Measurements from ENCODE around the gene EIF4E1B.

EIF4E1B gene

DNA sequence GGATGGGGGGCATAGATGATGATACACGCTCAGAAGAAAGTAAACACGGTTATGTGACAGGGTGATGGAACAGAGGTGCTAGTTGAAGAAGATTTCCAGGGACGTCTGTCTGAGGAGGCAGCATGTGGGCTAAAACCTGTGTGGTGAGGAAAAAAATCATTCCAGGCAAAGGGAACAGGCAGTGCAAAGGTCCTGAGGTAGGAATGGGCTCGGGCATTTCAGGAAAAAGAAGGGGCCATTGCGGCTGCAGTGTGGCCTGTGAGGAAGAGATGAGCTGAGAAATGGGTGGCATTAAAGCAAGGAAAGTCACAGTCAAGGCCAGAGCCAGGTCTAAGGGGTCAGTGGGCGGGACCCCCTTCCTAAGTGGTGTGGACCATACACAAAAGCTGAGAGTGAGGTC is 35.0 kb downstream of the EIF4E1B start:
- DNase-seq: no peak

- DNase-seq: no peak
These were observed 37.2 kb downstream of the EIF4E1B start for GRCh38 chr5:176667637-176668036.

DNA sequence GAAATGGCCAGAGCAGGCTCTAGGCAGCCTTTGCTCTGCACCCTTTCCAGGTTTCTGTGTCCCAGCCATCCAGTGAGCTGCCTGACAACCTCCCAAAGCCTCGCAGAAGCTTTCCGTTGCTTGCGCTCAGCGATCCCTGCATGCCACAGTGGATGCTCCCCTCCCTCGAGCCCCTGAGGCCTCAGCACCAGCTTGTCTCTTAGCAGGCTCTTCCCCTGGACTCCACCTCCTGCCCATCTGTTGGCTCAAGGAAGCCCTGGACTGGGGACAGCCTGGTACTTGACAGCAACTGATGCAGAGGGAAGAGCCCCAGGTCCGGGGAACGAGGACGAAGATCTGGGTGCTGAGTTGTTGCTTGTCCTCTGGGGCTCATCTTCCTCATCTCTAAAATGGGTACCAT is 40.0 kb downstream of the EIF4E1B start:
- DNase-seq: no peak

GRCh38 chr5:176671399-176671798 is 40.9 kb downstream of the EIF4E1B start:
- DNase-seq: no peak

DNA sequence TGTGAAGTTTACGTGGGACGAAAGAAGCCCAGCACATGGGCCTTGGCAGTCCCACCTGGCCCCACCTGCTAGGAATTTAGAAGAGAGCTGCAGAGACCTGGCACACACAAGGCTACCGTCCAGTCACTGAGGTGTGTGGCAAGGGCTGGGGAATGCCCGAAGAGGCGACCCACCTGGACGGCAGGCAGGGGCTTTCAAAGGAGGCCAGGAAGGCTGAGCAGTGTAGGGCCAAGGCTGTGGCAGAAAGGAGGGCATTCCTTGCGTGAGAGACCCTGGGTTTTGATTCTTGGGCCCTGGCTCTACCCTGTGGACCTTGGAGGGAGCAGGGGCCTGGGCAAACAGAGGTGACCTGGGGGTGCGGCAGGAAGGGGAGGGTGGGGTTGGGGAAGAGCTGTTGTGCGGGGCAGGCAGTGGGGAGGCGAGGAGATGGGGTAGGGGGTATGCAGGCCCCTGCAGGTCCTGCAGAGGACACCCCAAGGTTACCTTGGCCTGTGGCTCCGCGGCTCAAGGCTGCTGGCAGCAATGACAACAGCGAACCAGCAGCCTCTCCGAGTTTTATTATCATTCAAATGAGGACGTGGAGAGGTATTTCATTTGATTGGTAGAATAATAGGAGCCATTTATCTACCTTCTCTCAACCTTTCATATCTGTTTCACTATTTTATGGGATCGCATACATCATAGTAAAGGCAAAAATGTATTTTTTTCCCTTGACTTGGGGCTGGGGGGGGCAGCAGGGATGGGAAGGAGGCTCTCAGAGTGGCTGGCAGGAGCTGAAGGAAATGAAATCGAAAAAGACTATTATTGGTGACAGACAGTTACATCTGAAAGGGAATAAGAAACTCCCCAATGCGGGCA is 41.6 kb downstream of the EIF4E1B start:
- DNase-seq: no peak

DNA sequence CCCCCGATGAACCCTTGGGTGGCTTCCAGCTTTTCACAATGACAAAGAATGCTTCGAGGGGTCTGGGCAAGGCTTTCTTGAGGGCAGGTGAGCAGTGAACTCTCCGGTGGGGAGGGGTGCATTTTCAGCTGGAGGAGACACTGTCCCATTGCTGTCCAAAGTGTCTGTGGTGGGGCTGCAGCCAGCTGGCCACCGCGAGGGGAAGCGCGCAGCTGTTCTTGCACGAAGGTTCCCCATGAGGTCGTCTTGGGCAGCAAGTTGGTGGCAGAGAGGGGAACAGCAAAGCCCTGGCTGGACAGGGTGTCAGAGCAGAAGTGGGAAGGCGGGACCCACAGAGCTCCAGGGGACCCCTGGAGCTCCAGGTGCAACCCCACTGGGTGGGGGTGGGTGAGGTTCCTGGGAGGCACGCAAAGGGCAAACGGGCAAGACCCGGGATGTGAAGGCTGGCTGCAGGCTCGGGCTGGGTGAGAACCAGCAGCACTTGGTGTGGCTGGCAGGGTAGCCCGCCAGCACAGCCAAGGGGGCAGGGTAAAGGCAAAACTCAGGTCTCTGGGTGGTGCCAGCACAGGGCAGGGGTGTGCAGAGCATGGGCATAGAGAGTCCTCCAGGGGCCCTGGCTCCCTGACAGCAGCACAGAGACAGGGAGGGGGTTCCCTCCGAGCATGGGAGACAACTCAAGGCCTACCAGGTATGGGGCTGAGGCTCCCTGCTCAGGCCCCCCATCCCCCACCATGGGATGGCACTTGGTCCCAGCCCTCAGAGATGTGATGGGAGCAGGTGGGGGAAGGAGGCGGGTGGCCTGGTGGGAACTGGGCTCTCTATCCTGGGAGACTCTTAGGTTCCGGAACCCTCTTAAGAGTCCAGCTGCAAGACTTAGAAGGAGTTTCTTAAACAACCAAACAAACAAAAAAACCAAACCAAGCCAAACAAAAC is 43.4 kb downstream of the EIF4E1B start:
- no peak for DNase-seq

GRCh38 chr5:176674799-176675198 is 44.3 kb downstream of the EIF4E1B start:
- DNase-seq: no peak

GRCh38 chr5:176675676-176676360 is 45.3 kb downstream of the EIF4E1B start:
- DNase-seq: no peak

GRCh38 chr5:176676361-176676824 is 45.9 kb downstream of the EIF4E1B start:
- DNase-seq: no peak

DNA sequence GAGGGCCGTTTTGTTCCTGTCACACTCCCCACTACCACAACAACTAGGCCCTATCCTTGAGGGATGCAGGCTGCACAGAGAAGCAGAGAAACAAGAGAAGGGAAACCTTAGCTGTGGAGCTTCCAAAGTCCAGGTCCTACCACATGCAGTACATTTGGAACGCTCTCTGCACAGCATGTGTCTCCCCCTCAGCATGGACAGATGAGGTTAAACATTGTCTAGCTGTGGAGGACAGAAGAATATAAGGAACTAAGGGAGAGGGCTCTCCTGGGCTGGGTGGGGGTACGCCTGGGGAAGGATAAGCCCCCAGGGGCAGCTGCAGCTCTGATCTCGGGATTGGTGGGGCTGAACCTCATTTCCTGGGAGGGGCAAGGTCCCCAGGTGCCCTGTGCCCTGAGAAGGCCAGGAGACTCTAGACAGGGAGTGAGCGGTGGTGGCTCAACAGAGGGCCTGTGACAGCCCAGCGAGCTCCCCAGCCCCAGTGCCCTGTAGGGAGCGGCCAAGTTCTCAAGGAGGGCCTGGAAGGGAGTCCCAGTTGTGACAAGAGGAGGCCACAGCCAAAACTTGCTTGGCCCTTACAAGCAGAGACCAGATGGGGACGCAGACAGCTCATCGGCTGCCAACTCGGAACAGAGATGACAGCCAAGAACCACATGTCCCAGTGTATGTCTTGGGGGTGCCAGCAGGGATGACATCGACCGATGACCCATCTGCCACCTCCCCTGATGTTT is 46.9 kb downstream of the EIF4E1B start:
- no peak for DNase-seq

DNA sequence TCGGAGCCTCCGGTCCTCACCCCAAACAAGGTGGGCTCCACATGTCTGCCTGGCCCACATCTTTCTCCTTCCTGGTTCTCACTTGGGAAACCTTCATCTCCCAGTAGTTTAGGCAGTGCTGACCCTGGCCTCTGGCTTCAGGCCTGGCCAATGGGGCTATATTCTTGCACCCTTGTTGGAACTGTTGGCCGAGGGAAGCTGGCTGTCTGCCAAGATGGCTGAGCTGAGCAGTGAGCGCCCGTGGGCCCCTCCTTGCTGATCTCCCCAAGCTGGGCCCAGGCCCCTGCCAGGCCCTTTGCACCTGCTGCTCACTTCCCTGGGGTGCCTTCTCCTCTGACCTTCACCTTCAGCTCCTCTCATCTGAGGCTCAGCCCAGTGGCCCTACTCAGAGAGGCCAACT is 48.1 kb downstream of the EIF4E1B start:
- no peak for DNase-seq

DNA sequence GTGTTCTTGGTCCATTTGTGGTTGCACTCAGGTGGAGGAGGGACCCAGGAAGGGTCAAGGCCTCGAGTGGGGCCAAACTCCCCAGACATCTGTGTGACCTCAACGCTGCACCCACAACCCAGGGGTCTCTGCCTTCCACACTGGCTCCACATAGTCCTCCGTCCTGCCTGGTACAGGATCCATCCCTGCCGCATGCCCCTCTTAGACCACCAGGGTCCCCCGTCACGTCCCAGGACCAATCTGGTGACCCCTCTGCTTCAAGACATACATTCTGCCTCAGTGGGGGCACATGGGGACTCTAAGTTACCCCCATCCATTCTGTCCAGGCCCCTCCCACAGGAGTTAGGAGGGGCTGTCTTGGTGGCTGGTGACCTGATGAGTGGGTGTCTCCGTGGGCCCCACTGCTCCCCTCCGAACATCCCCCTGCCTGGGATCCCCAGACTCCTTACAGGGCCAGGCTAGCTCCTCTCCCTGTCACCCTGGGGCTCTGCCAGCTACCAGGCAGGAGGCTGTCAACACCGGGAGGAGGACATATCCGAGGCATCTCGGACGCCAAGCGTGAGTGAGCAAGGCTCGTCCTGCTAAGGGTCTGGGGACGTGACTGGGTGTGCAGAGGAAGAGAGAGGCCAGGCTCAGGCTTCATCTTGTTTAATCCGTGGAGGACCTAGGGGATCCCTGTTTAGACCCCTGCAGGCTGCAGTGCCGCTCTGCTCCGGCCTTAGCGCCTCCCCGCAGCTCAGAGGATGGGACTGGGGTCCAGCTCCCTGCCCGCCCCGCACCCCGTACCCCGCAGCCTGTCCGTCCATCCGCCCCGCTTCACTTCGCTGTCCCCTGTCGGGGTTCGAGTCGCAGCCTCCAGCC is 49.1 kb downstream of the EIF4E1B start:
- no peak for DNase-seq

DNA sequence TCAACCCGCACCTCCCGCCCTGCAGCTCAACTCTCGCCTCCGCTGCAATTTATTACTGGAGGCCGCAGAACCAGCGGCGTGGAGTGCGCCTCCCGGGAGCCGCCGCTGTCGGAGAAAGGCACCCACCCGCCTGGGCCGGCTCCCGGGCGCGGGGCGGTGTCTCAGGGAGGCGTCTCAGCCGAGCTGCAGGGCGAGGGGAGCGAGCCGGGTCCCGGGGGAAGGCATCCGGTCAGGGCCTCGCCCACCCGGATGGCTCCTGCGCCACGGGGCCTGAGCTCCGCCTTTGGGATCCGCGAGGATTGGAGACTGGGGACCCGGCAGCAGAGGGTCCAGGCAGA is 49.7 kb downstream of the EIF4E1B start:
- no peak for DNase-seq

GRCh38 chr5:176682016-176682531 is 51.6 kb downstream of the EIF4E1B start:
- no peak for DNase-seq

DNA sequence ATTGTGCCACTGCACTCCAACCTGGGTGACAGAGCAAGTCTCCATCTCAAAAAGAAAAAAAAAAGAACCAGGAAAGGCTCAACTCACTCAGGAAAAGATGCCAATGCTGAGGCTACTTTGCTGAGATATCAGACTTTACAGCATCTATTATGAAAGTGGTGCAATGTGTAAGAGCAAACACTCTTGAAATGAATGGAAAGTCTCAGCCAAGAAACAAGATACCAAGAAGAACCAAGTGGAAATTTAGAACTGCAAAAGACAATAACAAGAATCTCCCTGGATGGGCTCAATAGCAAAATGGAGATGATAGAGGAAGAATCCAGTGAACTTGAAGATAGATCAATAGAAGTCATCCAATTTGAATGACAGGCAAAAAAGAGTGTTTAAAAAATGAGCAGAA is 54.5 kb downstream of the EIF4E1B start:
- DNase-seq: no peak

GRCh38 chr5:176687247-176687646 is 56.8 kb downstream of the EIF4E1B start:
- DNase-seq: no peak

- DNase-seq: no peak
These were observed 57.4 kb downstream of the EIF4E1B start for GRCh38 chr5:176687881-176688280.

- no peak for DNase-seq
These were observed 60.4 kb downstream of the EIF4E1B start for GRCh38 chr5:176690911-176691310.

- no peak for DNase-seq
These were observed 61.0 kb downstream of the EIF4E1B start for GRCh38 chr5:176691524-176691923.

GRCh38 chr5:176692326-176692725 is 61.9 kb downstream of the EIF4E1B start:
- no peak for DNase-seq

- no peak for DNase-seq
These were observed 62.5 kb downstream of the EIF4E1B start for GRCh38 chr5:176692839-176693476.
